HL-60 (cell line): ENCODE data around the gene HEXD.

ENCODE experiments used
- DNase-seq, 2 experiments: peaks; one replicate each; pipeline ENCODE4 v3.0.0-alpha.2; 2010 to 2020; ENCODE audit warnings: low read depth in 1 of 2, low spot score in 1 of 2
- H3K27ac ChIP-seq: fragments of 250-450 bp; sonication (Bioruptor Pico); replicated peaks from 2 replicates; pipeline ENCODE4 v1.5.1; 2020; ENCODE audit warnings: mild to moderate bottlenecking, moderate library complexity
- H3K27me3 ChIP-seq: fragments of 250-450 bp; sonication (Bioruptor Pico); 2 replicates; pipeline ENCODE4 v1.5.1; 2021; ENCODE audit warnings: mild to moderate bottlenecking, moderate library complexity; ENCODE audit not compliant: insufficient read depth, poor library complexity, severe bottlenecking
- H3K4me3 ChIP-seq: replicated peaks from 2 replicates; pipeline ENCODE4 v1.5.1; 2011; ENCODE audit warnings: mild to moderate bottlenecking, control low read depth, low read length; ENCODE audit not compliant: insufficient read depth
- GABPA ChIP-seq: IDR thresholded peaks from 2 replicates; pipeline ENCODE4 v1.6.1; 2012; ENCODE audit warnings: low read depth
- POLR2AphosphoS5 ChIP-seq: IDR thresholded peaks from 2 replicates; pipeline ENCODE4 v1.6.1; 2012; ENCODE audit warnings: low read depth
- REST ChIP-seq: IDR thresholded peaks from 2 replicates; pipeline ENCODE4 v1.6.1; 2012; ENCODE audit warnings: low read depth; ENCODE audit not compliant: insufficient replicate concordance
- SPI1 ChIP-seq: IDR thresholded peaks from 2 replicates; pipeline ENCODE4 v1.6.1; 2012; ENCODE audit warnings: low read depth, mild to moderate bottlenecking, borderline replicate concordance
- TF ChIP-seq, protein P1 (sequence below): IDR thresholded peaks from one replicate; pipeline ENCODE4 v1.5.1; 2011; ENCODE audit warnings: low read length, control low read depth, inconsistent platforms; ENCODE audit not compliant: insufficient read depth

The HEXD gene

GRCh38 chr17:82489851-82490511 is 71.8 kb downstream of the HEXD start:
- Histone ChIP-seq H3K27me3 (no peaks in the 10 kb centered on the region), H3K27ac (no peak overlapping the region), H3K4me3 (no peak overlapping the region)
- DNase-seq = no peak
- TF ChIP-seq, protein P1, sequence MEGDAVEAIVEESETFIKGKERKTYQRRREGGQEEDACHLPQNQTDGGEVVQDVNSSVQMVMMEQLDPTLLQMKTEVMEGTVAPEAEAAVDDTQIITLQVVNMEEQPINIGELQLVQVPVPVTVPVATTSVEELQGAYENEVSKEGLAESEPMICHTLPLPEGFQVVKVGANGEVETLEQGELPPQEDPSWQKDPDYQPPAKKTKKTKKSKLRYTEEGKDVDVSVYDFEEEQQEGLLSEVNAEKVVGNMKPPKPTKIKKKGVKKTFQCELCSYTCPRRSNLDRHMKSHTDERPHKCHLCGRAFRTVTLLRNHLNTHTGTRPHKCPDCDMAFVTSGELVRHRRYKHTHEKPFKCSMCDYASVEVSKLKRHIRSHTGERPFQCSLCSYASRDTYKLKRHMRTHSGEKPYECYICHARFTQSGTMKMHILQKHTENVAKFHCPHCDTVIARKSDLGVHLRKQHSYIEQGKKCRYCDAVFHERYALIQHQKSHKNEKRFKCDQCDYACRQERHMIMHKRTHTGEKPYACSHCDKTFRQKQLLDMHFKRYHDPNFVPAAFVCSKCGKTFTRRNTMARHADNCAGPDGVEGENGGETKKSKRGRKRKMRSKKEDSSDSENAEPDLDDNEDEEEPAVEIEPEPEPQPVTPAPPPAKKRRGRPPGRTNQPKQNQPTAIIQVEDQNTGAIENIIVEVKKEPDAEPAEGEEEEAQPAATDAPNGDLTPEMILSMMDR = no peak
- TF ChIP-seq REST = no peak
- no peak for TF ChIP-seq SPI1
- TF ChIP-seq GABPA = no peak
- no peak for TF ChIP-seq POLR2AphosphoS5

DNA sequence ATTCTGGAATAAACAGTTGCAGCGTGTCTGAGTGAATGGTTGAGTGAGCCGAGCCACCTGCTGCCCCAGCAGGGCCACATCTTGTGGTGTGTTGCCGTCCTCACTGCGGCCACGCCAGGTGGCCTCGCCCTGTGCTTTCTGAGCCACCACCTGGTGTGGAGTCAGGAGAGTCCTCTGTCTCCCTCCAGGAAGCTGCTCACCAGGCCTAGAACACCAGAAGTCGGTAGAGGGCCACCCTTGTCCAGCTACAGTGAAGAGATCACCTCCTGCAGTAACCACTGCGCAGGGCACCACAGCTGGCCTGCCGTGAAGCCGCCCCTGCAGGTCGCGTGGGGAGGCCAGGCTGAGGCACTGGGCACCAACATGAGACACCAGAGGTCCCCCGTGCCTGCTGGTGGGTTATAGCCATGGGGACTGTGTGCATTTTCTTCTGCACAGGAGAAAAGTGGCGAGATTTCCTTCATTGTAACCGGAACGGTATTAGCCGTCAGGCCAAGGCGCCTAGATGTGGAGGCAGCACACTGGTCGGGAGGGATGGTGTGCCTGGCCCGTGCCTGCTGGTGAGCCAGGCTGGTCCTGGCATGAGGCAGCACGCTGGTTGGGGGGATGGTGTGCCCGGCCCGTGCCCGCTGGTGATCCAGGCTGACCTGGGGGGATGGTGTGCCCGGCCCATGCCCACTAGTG is 72.5 kb downstream of the HEXD start:
- Histone ChIP-seq H3K27me3 (no peaks in the 10 kb centered on the region), H3K27ac (no peak overlapping the region), H3K4me3 (no peak overlapping the region)
- DNase-seq = no peak
- TF ChIP-seq, protein P1 = no peak
- TF ChIP-seq GABPA (no peak), REST (no peak), POLR2AphosphoS5 (no peak), SPI1 (no peak)

DNA sequence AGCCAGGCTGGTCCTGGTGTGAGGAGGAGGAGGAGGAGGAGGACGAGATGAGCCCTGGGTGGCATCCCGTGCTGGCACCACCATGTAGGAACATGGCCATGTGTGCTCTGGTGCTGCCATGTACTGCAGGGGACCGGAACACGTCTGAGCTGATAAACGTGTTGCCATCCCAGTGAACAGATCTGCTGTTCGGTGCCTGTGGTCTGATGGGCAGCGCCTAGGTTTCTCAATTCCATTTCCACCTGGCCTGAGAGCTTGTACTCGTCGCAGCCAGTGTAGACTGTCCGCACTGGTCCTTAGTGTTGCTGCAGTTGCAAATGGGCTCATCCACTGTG is 73.0 kb downstream of the HEXD start:
- no peak for DNase-seq
- H3K27me3 ChIP-seq = no peaks in the 10 kb centered on the region
- no peak overlapping the region for H3K4me3 ChIP-seq
- H3K27ac ChIP-seq = no peak overlapping the region
- TF ChIP-seq SPI1 = no peak
- TF ChIP-seq, protein P1 = no peak
- TF ChIP-seq POLR2AphosphoS5 = no peak
- TF ChIP-seq REST = no peak
